CD14-positive monocyte (primary cell): ENCODE measurements around the gene GABBR2. TPM values are rescaled to one million over a fixed set of nuclear protein-coding genes. Genes with fewer than 3 reads are reported as not detected.

Experiments used
- DNase-seq, 3 donors: peaks; one replicate each; pipeline ENCODE4 v3.0.0-alpha.2; 2011 to 2022
- H2AFZ ChIP-seq: 2 replicates; pipeline ENCODE4 v1.6.0; 2012; ENCODE audit warnings: mild to moderate bottlenecking, low read depth, low read length, inconsistent platforms; ENCODE audit not compliant: insufficient read depth, poor library complexity, severe bottlenecking
- H3K27ac ChIP-seq, 2 donors: 1 replicate in 1 of 2; 2 replicates in 1 of 2; pipeline ENCODE4 v1.5.1; 2012 to 2013; ENCODE audit warnings: low read length in 2 of 2, control low read depth in 1 of 2, inconsistent platforms in 1 of 2, low read depth in 1 of 2, mild to moderate bottlenecking in 1 of 2
- H3K27me3 ChIP-seq, 2 donors: one replicate each; pipeline versions ENCODE4 v1.6.0 to v1.6.1; 2011 to 2013; ENCODE audit warnings: low read length in 2 of 2; ENCODE audit not compliant: control insufficient read depth in 2 of 2, insufficient read depth in 2 of 2
- H3K36me3 ChIP-seq, 2 donors: replicated peaks in 1 of 2; 1 replicate in 1 of 2; 2 replicates in 1 of 2; pipeline versions ENCODE4 v1.5.1 to v1.6.1; 2012 to 2013; ENCODE audit warnings: low read length in 2 of 2, control low read depth in 1 of 2, inconsistent platforms in 1 of 2, mild to moderate bottlenecking in 1 of 2; ENCODE audit not compliant: insufficient read depth in 2 of 2, control insufficient read depth in 1 of 2
- H3K4me1 ChIP-seq, 2 donors: 1 replicate in 1 of 2; 2 replicates in 1 of 2; pipeline versions ENCODE4 v1.5.1 to v1.6.1; 2012 to 2013; ENCODE audit warnings: low read length in 2 of 2, control low read depth in 1 of 2, inconsistent platforms in 1 of 2, mild to moderate bottlenecking in 1 of 2, moderate library complexity in 1 of 2; ENCODE audit not compliant: insufficient read depth in 2 of 2, control insufficient read depth in 1 of 2
- H3K4me2 ChIP-seq: replicated peaks from 2 replicates; pipeline ENCODE3; 2012; ENCODE audit warnings: low read length, moderate library complexity, mild to moderate bottlenecking; ENCODE audit not compliant: poor library complexity, severe bottlenecking; ENCODE audit errors: extremely low read depth
- H3K4me3 ChIP-seq, 3 experiments: fragments of 200-600 bp in 1 of 3; sonication (generic) in 1 of 3; replicated peaks in 1 of 3; 1 replicate in 2 of 3; 2 replicates in 1 of 3; pipeline ENCODE4 v1.5.1; 2011 to 2013; ENCODE audit warnings: low read length in 3 of 3, mild to moderate bottlenecking in 3 of 3, control low read depth in 2 of 3, low read depth in 2 of 3, inconsistent platforms in 1 of 3, moderate library complexity in 1 of 3
- H3K79me2 ChIP-seq: 2 replicates; pipeline ENCODE4 v1.6.0; 2012; ENCODE audit warnings: mild to moderate bottlenecking, control low read depth, inconsistent platforms, low read length, moderate library complexity; ENCODE audit not compliant: insufficient read depth
- H3K9ac ChIP-seq: 2 replicates; pipeline ENCODE4 v1.6.0; 2017; ENCODE audit warnings: low read length, mild to moderate bottlenecking; ENCODE audit not compliant: insufficient read depth, poor library complexity, severe bottlenecking
- H3K9me3 ChIP-seq, 2 donors: replicated peaks in 1 of 2; 1 replicate in 1 of 2; 2 replicates in 1 of 2; pipeline versions ENCODE4 v1.5.1 to v1.6.1; 2012 to 2013; ENCODE audit warnings: low read length in 2 of 2, control low read depth in 1 of 2; ENCODE audit not compliant: control insufficient read depth in 1 of 2, insufficient read depth in 1 of 2
- H4K20me1 ChIP-seq: 2 replicates; pipeline ENCODE4 v1.6.0; 2012; ENCODE audit warnings: mild to moderate bottlenecking, low read length, control low read depth, moderate library complexity; ENCODE audit not compliant: insufficient read depth
- H3K27ac Mint-ChIP-seq, 7 donors: one replicate each; pipeline ENCODE4 v1.8.0; 2020; ENCODE audit warnings: mild to moderate bottlenecking in 7 of 7, mixed read lengths in 7 of 7, moderate library complexity in 6 of 7, inconsistent platforms in 2 of 7
- H3K27me3 Mint-ChIP-seq, 3 donors: one replicate each; pipeline ENCODE4 v1.8.0; 2021 to 2022; ENCODE audit warnings: low read depth in 3 of 3, mild to moderate bottlenecking in 3 of 3, mixed read lengths in 3 of 3, moderate library complexity in 3 of 3, inconsistent platforms in 1 of 3
- H3K36me3 Mint-ChIP-seq, 2 donors: one replicate each; pipeline ENCODE4 v1.8.0; 2020; ENCODE audit warnings: mixed read lengths in 2 of 2, inconsistent platforms in 1 of 2, mild to moderate bottlenecking in 1 of 2
- H3K4me1 Mint-ChIP-seq: one replicate; pipeline ENCODE4 v1.8.0; 2020; ENCODE audit warnings: mild to moderate bottlenecking, mixed read lengths
- H3K4me3 Mint-ChIP-seq, 2 donors: one replicate each; pipeline ENCODE4 v1.8.0; 2020; ENCODE audit warnings: mild to moderate bottlenecking in 2 of 2, mixed read lengths in 2 of 2, moderate library complexity in 1 of 2
- H3K9me3 Mint-ChIP-seq, 7 donors: one replicate each; pipeline ENCODE4 v1.8.0; 2020 to 2022; ENCODE audit warnings: mixed read lengths in 7 of 7, mild to moderate bottlenecking in 6 of 7, moderate library complexity in 6 of 7, inconsistent platforms in 2 of 7
- CTCF ChIP-seq: fragments of 200-600 bp; IDR thresholded peaks from one replicate; pipeline ENCODE4 v1.8.0; 2022; ENCODE audit warnings: antibody characterized with exemption, mild to moderate bottlenecking
- WGBS: methylation state at CpG from one replicate; pipeline ENCODE4 v1.1.5; 2013; ENCODE audit warnings: missing lambda C conversion rate; ENCODE audit not compliant: insufficient coverage; 5-methylcytosine and 5-hydroxymethylcytosine counted together
- intact Hi-C, 2 donors: fragments of 100-400 bp; cut with micrococcal nuclease; formaldehyde crosslinking; loops; one replicate each; pipeline versions ENCODE4 v1.15.0 to v1.15.1; 2023
- polyA plus RNA-seq, 3 donors: library from polyadenylated mRNA; depleted of rRNA in 1 of 3; unstranded in 2 of 3; stranded (reverse) in 1 of 3; fragments of 300-500 nt in 2 of 3; fragments of >200 nt in 1 of 3; fragmentation: Illumina TruSeq in 2 of 3; gene quantifications; 1 replicate in 2 of 3; 2 replicates in 1 of 3; pipeline ENCODE4 v1.2.3, GENCODE V29; 2012 to 2021

GABBR2 gene
- polyA plus RNA-seq, 3 donors: not detected

GRCh38 chr9:98709968-98710965, 1.5 kb upstream of the GABBR2 start:
- H3K27ac Mint-ChIP-seq: no peak overlapping the region
- DNase-seq: no peak
- intact Hi-C loops: no loop called here
- Histone ChIP-seq H3K9me3 (peaks cover 0 to 11% of the 10 kb centered on the region in 2 donors), H3K27me3 (peaks cover 49 to 70% of the 10 kb centered on the region in 2 donors), H3K79me2 (no peaks in the 10 kb centered on the region), H3K27ac (no peak overlapping the region), H3K4me3 (no peak overlapping the region), H3K4me2 (no peak overlapping the region), H3K4me1 (peaks cover 0 to 7% of the 10 kb centered on the region in 2 donors), H3K36me3 (no peaks in the 10 kb centered on the region), H4K20me1 (no peaks in the 10 kb centered on the region), H2AFZ (no peak overlapping the region), H3K9ac (no peak overlapping the region)
- WGBS: 76% methylated on average over 7 of the region's 14 CpGs
- H3K9me3 Mint-ChIP-seq: peaks cover 0 to 16% (median 3%) of the 10 kb centered on the region in 7 donors
- no peak for TF ChIP-seq CTCF
- H3K4me3 Mint-ChIP-seq: peak overlapping the region in 1 of 2 donors; percentile 82
- peaks cover 9% of the 10 kb centered on the region for H3K4me1 Mint-ChIP-seq
- peaks cover 68 to 80% (median 68%) of the 10 kb centered on the region in 3 donors for H3K27me3 Mint-ChIP-seq
- no peaks in the 10 kb centered on the region for H3K36me3 Mint-ChIP-seq

DNA sequence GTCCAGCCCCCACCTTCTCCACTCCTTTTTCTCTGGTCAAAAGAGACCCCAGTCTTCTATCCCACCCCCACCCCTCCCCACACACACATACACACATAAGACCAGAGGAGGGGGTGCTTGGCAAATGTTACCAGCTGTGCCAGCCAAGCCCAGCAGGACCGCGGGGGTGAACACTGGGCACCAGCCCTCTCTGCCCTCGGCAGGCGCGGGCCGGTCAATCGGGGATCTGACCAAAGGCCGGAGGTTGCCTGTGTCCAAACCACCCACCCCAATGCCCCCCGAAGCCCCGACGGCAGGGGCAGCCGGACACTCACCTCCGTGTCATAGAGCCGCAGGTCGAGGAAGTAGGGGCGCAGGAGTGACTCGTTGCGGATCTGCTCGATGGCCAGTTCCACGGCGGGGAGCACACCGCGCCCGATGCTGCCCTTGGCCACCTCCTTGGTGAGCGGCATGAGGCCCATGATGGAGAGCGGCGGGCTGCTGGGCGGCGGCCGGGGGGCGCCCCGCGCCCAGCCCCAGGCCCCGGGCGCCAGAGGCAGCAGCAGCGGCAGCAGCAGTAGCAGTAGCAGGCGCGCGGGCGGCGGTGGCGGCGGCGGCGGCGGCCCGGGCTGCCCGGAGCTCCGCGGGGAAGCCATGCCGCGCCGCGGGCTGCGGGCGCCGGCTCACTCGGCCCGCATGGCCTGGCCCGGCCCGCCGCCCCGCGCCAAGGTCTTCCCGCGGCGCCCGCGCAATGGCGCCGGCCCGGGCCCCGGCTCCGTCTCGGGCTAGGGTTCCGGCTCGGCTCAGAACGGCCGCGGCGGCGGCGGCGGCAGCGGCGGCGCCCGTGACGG, 417 bp downstream of the GABBR2 start:
- H3K4me1 ChIP-seq: peaks cover 0 to 7% of the 10 kb centered on the region in 2 donors
- H3K4me3 ChIP-seq: no peak overlapping the region
- H3K4me3 Mint-ChIP-seq: peak overlapping the region in 1 of 2 donors; percentile 82
- H3K79me2 ChIP-seq: no peaks in the 10 kb centered on the region
- H3K9me3 ChIP-seq: peaks cover 0 to 11% of the 10 kb centered on the region in 2 donors
- H3K4me1 Mint-ChIP-seq: peaks cover 9% of the 10 kb centered on the region
- H3K27me3 ChIP-seq: peaks cover 51 to 82% of the 10 kb centered on the region in 2 donors
- WGBS: 3% methylated on average over 89 of the region's 89 CpGs
- H3K9ac ChIP-seq: no peak overlapping the region
- intact Hi-C loops: no loop called here
- no peak for TF ChIP-seq CTCF
- no peak for DNase-seq
- no peak overlapping the region for H3K27ac Mint-ChIP-seq
- no peaks in the 10 kb centered on the region for H3K36me3 ChIP-seq
- no peak overlapping the region for H3K4me2 ChIP-seq
- H2AFZ ChIP-seq: no peak overlapping the region
- no peaks in the 10 kb centered on the region for H3K36me3 Mint-ChIP-seq
- H3K27ac ChIP-seq: no peak overlapping the region
- H4K20me1 ChIP-seq: no peaks in the 10 kb centered on the region
- peaks cover 70 to 85% (median 74%) of the 10 kb centered on the region in 3 donors for H3K27me3 Mint-ChIP-seq
- peaks cover 0 to 16% (median 3%) of the 10 kb centered on the region in 7 donors for H3K9me3 Mint-ChIP-seq
